HEK293T (cell line): ENCODE data around the gene CRNKL1.

Experiments used
- BHLHE40 ChIP-seq: fragments of 450-650 bp; IDR thresholded peaks from 2 replicates; pipeline ENCODE4 v1.6.1; 2016; ENCODE audit warnings: mild to moderate bottlenecking, moderate library complexity, borderline replicate concordance
- ELF4 ChIP-seq: fragments of 450-650 bp; IDR thresholded peaks from 2 replicates; pipeline ENCODE4 v1.6.1; 2017; ENCODE audit warnings: antibody characterized with exemption
- FOXA1 ChIP-seq: fragments of 450-650 bp; IDR thresholded peaks from 2 replicates; pipeline ENCODE4 v1.6.1; 2016; ENCODE audit warnings: mild to moderate bottlenecking
- FOXM1 ChIP-seq: fragments of 450-650 bp; IDR thresholded peaks from 2 replicates; pipeline ENCODE4 v1.6.1; 2017; ENCODE audit warnings: mild to moderate bottlenecking, borderline replicate concordance
- HDGF ChIP-seq: fragments of 450-650 bp; IDR thresholded peaks from 2 replicates; pipeline ENCODE4 v1.6.1; 2017; ENCODE audit warnings: antibody characterized with exemption, borderline replicate concordance
- NFRKB ChIP-seq: fragments of 450-650 bp; IDR thresholded peaks from 2 replicates; pipeline ENCODE4 v1.6.1; 2016; ENCODE audit warnings: mild to moderate bottlenecking, moderate library complexity
- SP1 ChIP-seq: fragments of 450-650 bp; IDR thresholded peaks from 2 replicates; pipeline ENCODE4 v1.6.1; 2017
- SUZ12 ChIP-seq: fragments of 450-650 bp; IDR thresholded peaks from 2 replicates; pipeline ENCODE4 v1.6.1; 2016; ENCODE audit warnings: mild to moderate bottlenecking
- TARDBP ChIP-seq: fragments of 450-650 bp; IDR thresholded peaks from 2 replicates; pipeline ENCODE4 v1.6.1; 2016
- TF ChIP-seq, protein P1 (sequence below): fragments of 450-650 bp; IDR thresholded peaks from 2 replicates; pipeline ENCODE4 v1.6.1; 2016

DNA sequence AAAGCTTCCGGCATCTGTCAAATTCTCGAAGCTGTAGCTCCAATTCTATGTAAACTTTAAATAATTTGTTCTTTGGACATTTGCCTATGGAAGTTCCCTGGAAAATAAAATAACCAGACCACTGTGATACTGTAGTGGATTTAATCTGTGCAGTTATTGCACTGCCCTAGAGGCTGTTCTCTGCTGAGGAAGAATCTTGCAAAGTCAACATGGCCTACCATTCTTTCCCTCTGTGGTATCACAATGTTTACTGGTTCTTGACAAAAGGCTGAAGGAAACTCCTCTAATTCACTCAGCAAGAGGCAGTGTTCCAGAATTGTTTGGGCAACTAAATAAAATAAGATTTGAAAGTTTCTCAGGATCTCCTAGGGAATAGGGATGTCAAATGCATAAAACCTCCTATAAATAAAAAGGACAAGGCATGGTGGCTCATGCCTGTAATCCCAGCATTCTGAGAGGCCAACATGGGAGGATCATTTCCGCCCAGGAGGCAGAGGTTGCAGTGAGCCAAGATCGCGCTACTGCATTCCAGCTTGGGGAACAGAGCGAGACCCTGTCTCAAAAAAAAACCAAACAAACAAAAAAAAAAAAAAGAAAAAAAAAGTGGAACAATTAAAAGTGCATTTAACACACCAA, 12.4 kb downstream of the CRNKL1 start:
- no peak for TF ChIP-seq FOXA1
- TF ChIP-seq FOXM1 = no peak
- TF ChIP-seq BHLHE40 = no peak
- TF ChIP-seq TARDBP = no peak
- TF ChIP-seq SP1 = no peak
- TF ChIP-seq NFRKB = no peak
- TF ChIP-seq SUZ12 = no peak
- TF ChIP-seq ELF4 = no peak
- TF ChIP-seq, protein P1, sequence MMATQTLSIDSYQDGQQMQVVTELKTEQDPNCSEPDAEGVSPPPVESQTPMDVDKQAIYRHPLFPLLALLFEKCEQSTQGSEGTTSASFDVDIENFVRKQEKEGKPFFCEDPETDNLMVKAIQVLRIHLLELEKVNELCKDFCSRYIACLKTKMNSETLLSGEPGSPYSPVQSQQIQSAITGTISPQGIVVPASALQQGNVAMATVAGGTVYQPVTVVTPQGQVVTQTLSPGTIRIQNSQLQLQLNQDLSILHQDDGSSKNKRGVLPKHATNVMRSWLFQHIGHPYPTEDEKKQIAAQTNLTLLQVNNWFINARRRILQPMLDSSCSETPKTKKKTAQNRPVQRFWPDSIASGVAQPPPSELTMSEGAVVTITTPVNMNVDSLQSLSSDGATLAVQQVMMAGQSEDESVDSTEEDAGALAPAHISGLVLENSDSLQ = no peak
- no peak for TF ChIP-seq HDGF
